Fibroblast of lung (primary cell): Measurements from ENCODE around the gene SEL1L2. TPM values are rescaled to one million over a fixed set of nuclear protein-coding genes. Genes with fewer than 3 reads are reported as not detected.

Source experiments
- DNase-seq, 2 donors: peaks; one replicate each; pipeline versions ENCODE4 v3.0.0 to v3.0.0-alpha.2; 2010; ENCODE audit warnings: low read depth in 2 of 2
- H2AFZ ChIP-seq: 2 replicates; pipeline ENCODE4 v1.5.1; 2012; ENCODE audit warnings: low read length, control low read depth, inconsistent platforms
- H3K27ac ChIP-seq: 2 replicates; pipeline ENCODE4 v1.5.1; 2011; ENCODE audit warnings: low read length, control low read depth; ENCODE audit not compliant: insufficient read depth
- H3K27me3 ChIP-seq: 2 replicates; pipeline ENCODE4 v1.5.1; 2011; ENCODE audit warnings: mild to moderate bottlenecking, low read length; ENCODE audit not compliant: control insufficient read depth, insufficient read depth
- H3K36me3 ChIP-seq: 2 replicates; pipeline ENCODE4 v1.5.1; 2011; ENCODE audit warnings: low read length; ENCODE audit not compliant: control insufficient read depth, insufficient read depth
- H3K4me1 ChIP-seq: 2 replicates; pipeline ENCODE4 v1.5.1; 2011; ENCODE audit warnings: low read length; ENCODE audit not compliant: control insufficient read depth, insufficient read depth; ENCODE audit errors: extremely low read depth
- H3K4me2 ChIP-seq: 2 replicates; pipeline ENCODE4 v1.5.1; 2011; ENCODE audit warnings: low read length, control low read depth; ENCODE audit not compliant: insufficient read depth; ENCODE audit errors: extremely low read depth
- H3K4me3 ChIP-seq, 4 experiments: fragments of 200-600 bp in 1 of 4; sonication (generic) in 1 of 4; replicated peaks in 1 of 4; 2 replicates each; pipeline ENCODE4 v1.5.1; 2011 to 2016; ENCODE audit warnings: low read length in 4 of 4, low read depth in 3 of 4, mild to moderate bottlenecking in 3 of 4, control low read depth in 2 of 4, inconsistent platforms in 1 of 4, mixed read lengths in 1 of 4; ENCODE audit not compliant: insufficient read depth in 1 of 4; ENCODE audit errors: control extremely low read depth in 1 of 4
- H3K79me2 ChIP-seq: 2 replicates; pipeline ENCODE4 v1.5.1; 2012; ENCODE audit warnings: mild to moderate bottlenecking, low read length, inconsistent platforms; ENCODE audit not compliant: control insufficient read depth, insufficient read depth
- H3K9ac ChIP-seq: 2 replicates; pipeline ENCODE4 v1.5.1; 2011; ENCODE audit warnings: mild to moderate bottlenecking, low read length, control low read depth; ENCODE audit not compliant: insufficient read depth
- H3K9me3 ChIP-seq: 2 replicates; pipeline ENCODE4 v1.5.1; 2012; ENCODE audit warnings: low read depth, low read length; ENCODE audit not compliant: control insufficient read depth, insufficient read depth
- H4K20me1 ChIP-seq: 2 replicates; pipeline ENCODE4 v1.5.1; 2011; ENCODE audit warnings: low read length; ENCODE audit not compliant: control insufficient read depth, insufficient read depth; ENCODE audit errors: extremely low read depth
- EZH2 ChIP-seq: IDR thresholded peaks from 2 replicates; pipeline ENCODE4 v1.5.1; 2012; ENCODE audit warnings: low read length, control low read depth, mild to moderate bottlenecking; ENCODE audit errors: missing control alignments
- polyA plus RNA-seq, 2 donors: library from polyadenylated mRNA; depleted of rRNA in 1 of 2; stranded (reverse) in 1 of 2; unstranded in 1 of 2; fragments of >200 nt; gene quantifications; 2 replicates each; pipeline ENCODE4 v1.2.1, GENCODE V29; 2011 to 2012; ENCODE audit warnings: missing spikeins in 1 of 2
- total RNA-seq: library from RNA; depleted of rRNA; stranded (reverse); fragments of >200 nt; gene quantifications from 2 replicates; pipeline ENCODE4 v1.2.1, GENCODE V29; 2014
- TF ChIP-seq, protein P1 (sequence below), 2 donors: IDR thresholded peaks in 1 of 2; conservative IDR thresholded peaks in 1 of 2; 1 replicate in 1 of 2; 2 replicates in 1 of 2; pipeline ENCODE4 v1.5.1; 2011 to 2012; ENCODE audit warnings: low read length in 2 of 2, control low read depth in 1 of 2, inconsistent platforms in 1 of 2, low read depth in 1 of 2, mild to moderate bottlenecking in 1 of 2

SEL1L2 gene
- total and polyA plus RNA-seq, 2 donors (not counting 1 experiment from before 2014, with no cell fraction given), result not detected

DNA sequence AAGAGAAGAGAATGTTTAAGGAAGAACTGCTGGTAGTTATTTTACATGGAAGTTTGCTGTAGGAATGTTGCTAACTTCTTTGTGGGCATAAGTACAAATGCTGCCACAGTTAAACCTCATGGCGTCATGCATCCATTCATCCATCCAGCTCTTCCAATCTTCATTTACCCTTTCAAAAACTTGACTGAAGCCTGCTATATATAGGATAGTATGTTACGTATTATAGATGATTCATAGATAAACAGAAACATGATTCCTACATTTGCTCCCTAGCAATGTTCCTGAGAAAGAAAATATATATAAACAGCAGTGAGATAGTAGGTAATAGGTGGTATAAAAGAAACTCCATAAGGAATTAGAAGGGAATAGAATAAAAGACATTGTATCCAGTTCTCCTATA is 111.8 kb downstream of the SEL1L2 start:
- Histone ChIP-seq H4K20me1 (no peaks in the 10 kb centered on the region), H3K4me1 (no peaks in the 10 kb centered on the region), H3K27me3 (no peaks in the 10 kb centered on the region), H3K4me3 (no peak overlapping the region), H3K79me2 (no peaks in the 10 kb centered on the region), H3K9me3 (no peaks in the 10 kb centered on the region), H3K4me2 (no peak overlapping the region), H3K27ac (no peak overlapping the region), H2AFZ (no peak overlapping the region), H3K36me3 (no peaks in the 10 kb centered on the region), H3K9ac (no peak overlapping the region)
- no peak for DNase-seq
- TF ChIP-seq, protein P1, sequence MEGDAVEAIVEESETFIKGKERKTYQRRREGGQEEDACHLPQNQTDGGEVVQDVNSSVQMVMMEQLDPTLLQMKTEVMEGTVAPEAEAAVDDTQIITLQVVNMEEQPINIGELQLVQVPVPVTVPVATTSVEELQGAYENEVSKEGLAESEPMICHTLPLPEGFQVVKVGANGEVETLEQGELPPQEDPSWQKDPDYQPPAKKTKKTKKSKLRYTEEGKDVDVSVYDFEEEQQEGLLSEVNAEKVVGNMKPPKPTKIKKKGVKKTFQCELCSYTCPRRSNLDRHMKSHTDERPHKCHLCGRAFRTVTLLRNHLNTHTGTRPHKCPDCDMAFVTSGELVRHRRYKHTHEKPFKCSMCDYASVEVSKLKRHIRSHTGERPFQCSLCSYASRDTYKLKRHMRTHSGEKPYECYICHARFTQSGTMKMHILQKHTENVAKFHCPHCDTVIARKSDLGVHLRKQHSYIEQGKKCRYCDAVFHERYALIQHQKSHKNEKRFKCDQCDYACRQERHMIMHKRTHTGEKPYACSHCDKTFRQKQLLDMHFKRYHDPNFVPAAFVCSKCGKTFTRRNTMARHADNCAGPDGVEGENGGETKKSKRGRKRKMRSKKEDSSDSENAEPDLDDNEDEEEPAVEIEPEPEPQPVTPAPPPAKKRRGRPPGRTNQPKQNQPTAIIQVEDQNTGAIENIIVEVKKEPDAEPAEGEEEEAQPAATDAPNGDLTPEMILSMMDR (conservative IDR thresholded peaks at IDR 0.05 in 1 of 2, IDR thresholded peaks at IDR 0.05 in 1 of 2; ENCODE audit: low read depth in 1 of 2, low read length in 2 of 2), result no peak
- TF ChIP-seq EZH2, result no peak

DNA sequence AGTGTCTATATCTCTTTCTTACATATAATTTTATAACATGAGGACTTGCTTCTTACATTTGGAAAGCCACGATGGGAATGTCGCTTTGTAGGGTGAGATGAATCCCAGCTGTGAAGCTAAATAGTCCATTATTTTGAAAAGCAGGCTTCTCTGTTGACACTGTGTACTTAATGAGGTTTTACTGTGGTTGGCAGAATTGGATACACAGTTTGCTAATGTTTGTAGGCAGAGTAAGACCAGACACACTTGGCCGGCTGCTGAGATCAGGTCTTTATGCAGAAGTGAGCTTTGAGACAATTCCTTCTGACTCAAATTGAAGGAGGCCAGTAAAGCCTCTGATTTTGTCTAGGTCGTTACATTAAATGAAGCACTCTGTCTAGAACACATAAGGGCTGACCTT is 112.6 kb downstream of the SEL1L2 start:
- H3K4me3 ChIP-seq, result no peak overlapping the region
- no peaks in the 10 kb centered on the region for H3K79me2 ChIP-seq
- TF ChIP-seq EZH2, result no peak
- TF ChIP-seq, protein P1 (conservative IDR thresholded peaks at IDR 0.05 in 1 of 2, IDR thresholded peaks at IDR 0.05 in 1 of 2; ENCODE audit: low read depth in 1 of 2, low read length in 2 of 2), result no peak
- no peaks in the 10 kb centered on the region for H3K36me3 ChIP-seq
- H3K4me1 ChIP-seq, result no peaks in the 10 kb centered on the region
- no peak for DNase-seq
- H3K9ac ChIP-seq, result no peak overlapping the region
- H2AFZ ChIP-seq, result no peak overlapping the region
- H3K27me3 ChIP-seq, result no peaks in the 10 kb centered on the region
- no peak overlapping the region for H3K4me2 ChIP-seq
- no peaks in the 10 kb centered on the region for H3K9me3 ChIP-seq
- H3K27ac ChIP-seq, result no peak overlapping the region
- H4K20me1 ChIP-seq, result no peaks in the 10 kb centered on the region

DNA sequence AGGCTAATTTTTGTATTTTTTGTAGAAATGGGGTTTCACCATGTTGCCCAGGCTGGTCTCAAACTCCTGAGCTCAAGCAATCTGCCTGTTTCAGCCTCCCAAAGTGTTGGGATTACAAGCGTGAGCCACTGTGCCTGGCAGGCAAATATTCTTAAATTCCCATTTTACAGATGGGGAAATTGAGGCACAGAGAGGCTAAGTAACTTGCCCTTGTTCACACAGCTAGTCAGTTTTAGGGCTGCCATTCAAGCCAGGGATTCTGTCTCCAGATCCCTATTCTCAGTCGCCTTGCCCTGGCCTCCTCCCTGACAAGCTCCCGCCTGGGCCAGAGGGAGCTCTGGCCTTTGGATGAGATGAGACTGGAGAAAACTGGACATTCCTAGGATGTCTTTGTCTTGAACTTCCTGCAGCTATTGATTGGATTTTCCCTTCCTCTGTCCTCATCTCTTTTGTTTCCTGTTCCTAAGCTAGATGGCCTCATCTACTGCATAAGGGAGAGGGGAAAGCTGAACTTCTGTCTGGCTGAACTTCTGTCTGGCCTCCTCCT is 115.1 kb downstream of the SEL1L2 start:
- Histone ChIP-seq H2AFZ (no peak overlapping the region), H3K4me2 (no peak overlapping the region), H3K9me3 (no peaks in the 10 kb centered on the region), H3K36me3 (no peaks in the 10 kb centered on the region), H3K4me1 (no peaks in the 10 kb centered on the region), H3K9ac (no peak overlapping the region), H3K27me3 (no peaks in the 10 kb centered on the region), H3K4me3 (no peak overlapping the region), H4K20me1 (no peaks in the 10 kb centered on the region), H3K27ac (no peak overlapping the region), H3K79me2 (no peaks in the 10 kb centered on the region)
- TF ChIP-seq, protein P1 (conservative IDR thresholded peaks at IDR 0.05 in 1 of 2, IDR thresholded peaks at IDR 0.05 in 1 of 2; ENCODE audit: low read depth in 1 of 2, low read length in 2 of 2), result no peak
- no peak for TF ChIP-seq EZH2
- DNase-seq, result no peak
